GM19328 (cell line): ENCODE measurements around the gene FOXN1.

Experiments
- ATAC-seq: cut with Tn5 transposase; IDR thresholded peaks from one replicate; pipeline ENCODE4 v1.9.1; 2021; ENCODE audit warnings: mild to moderate bottlenecking, moderate library complexity; ENCODE audit not compliant: unreplicated experiment

The FOXN1 gene

GRCh38 chr17:28545141-28545503, 39.0 kb downstream of the FOXN1 start:
- ATAC-seq = no peak

- no peak for ATAC-seq
These were observed 39.8 kb downstream of the FOXN1 start for GRCh38 chr17:28545787-28546415.

GRCh38 chr17:28547096-28547622, 41.0 kb downstream of the FOXN1 start:
- no peak for ATAC-seq

GRCh38 chr17:28547623-28548416, 41.7 kb downstream of the FOXN1 start:
- no peak for ATAC-seq

GRCh38 chr17:28548417-28549130, 42.4 kb downstream of the FOXN1 start:
- ATAC-seq = no peak

GRCh38 chr17:28549236-28550132, 43.3 kb downstream of the FOXN1 start:
- no peak for ATAC-seq

GRCh38 chr17:28550858-28551257, 44.7 kb downstream of the FOXN1 start:
- no peak for ATAC-seq

GRCh38 chr17:28551421-28552175, 45.5 kb downstream of the FOXN1 start:
- no peak for ATAC-seq

- peak; percentile 51 for ATAC-seq
These were observed 46.2 kb downstream of the FOXN1 start, which contains the start of gene UNC119 for GRCh38 chr17:28552176-28552999. Gene UNC119 (minus strand): TSS chr17:28552624. CDS start chr17:28552557, 67 bp downstream.

- ATAC-seq = no peak
These were observed 46.9 kb downstream of the FOXN1 start for GRCh38 chr17:28553000-28553505.

- no peak for ATAC-seq
These were observed 48.4 kb downstream of the FOXN1 start for GRCh38 chr17:28554565-28554964.

- no peak for ATAC-seq
These were observed 48.9 kb downstream of the FOXN1 start for GRCh38 chr17:28555022-28555421.

- no peak for ATAC-seq
These were observed 57.3 kb downstream of the FOXN1 start for GRCh38 chr17:28563475-28563874.

- no peak for ATAC-seq
These were observed 61.5 kb downstream of the FOXN1 start for GRCh38 chr17:28567604-28568003.

- ATAC-seq = no peak
These were observed 63.3 kb downstream of the FOXN1 start for GRCh38 chr17:28569446-28569845.

- ATAC-seq = peak; percentile 18
These were observed 64.7 kb downstream of the FOXN1 start for GRCh38 chr17:28570716-28571360.

GRCh38 chr17:28571361-28572122, 65.4 kb downstream of the FOXN1 start, which contains the start of gene PIGS:
Gene PIGS (minus strand): TSS chr17:28571524. CDS start chr17:28571496, 28 bp downstream.
- ATAC-seq = peak; percentile 86
